ENCODE results near the gene KLRF2. TPM values are rescaled to one million over a fixed set of nuclear protein-coding genes. Genes with fewer than 3 reads are reported as not detected.

The KLRF2 gene
- total RNA-seq, 1 donor from 2014 or later = not detected

DNA sequence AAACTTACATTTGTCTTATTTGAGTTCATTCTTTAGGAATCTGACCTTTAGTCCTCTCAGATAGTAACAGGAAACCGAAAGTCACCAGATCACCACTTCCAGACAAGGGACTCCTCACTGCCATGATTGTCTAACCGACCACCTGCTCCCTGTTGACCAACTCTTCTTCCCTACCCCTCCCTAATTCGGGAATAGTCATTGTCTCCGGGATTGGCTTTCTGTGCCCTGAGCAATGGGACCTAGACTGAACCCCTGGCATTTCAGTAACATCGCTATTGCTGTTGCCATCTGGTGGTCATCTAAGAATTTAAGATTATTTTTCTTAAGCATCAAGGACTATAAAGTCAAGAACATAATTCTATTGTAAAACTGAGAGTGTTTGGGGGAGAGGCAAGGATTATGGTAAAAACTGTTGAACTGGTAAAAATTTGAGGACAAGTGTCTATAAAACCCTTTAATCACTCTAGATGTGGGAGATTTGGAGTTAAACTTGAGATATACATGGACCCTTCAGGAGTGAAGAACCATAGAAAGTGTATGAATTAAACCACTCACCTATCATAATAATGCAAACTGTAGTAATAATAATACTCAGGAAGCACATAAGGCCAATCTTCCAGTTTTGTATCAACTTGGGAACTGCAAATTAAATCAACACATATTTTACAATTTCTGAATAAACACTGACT is 44.6 kb downstream of the KLRF2 start:
- Histone ChIP-seq H2AFZ (replicated peaks) (no peak overlapping the region), H3K36me3 (no peaks in the 10 kb centered on the region), H3K9me3 (ENCODE audit: low read depth) (no peaks in the 10 kb centered on the region), H3K4me2 (no peak overlapping the region), H3K27me3 (no peaks in the 10 kb centered on the region), H4K20me1 (ENCODE audit: low read depth) (no peaks in the 10 kb centered on the region), H3K4me3 (no peak overlapping the region), H3K4me1 (no peaks in the 10 kb centered on the region), H3F3A (ENCODE audit: low read depth) (no peaks in the 10 kb centered on the region), H3K9ac (no peak overlapping the region), H3K79me2 (ENCODE audit: low read depth) (no peaks in the 10 kb centered on the region), H3K27ac (no peak overlapping the region)
- H3K9me3 Mint-ChIP-seq = no peaks in the 10 kb centered on the region
- H3K27me3 Mint-ChIP-seq (ENCODE audit: insufficient read depth, low read depth) = no peaks in the 10 kb centered on the region
- H3K4me3 Mint-ChIP-seq = no peak overlapping the region
- H3K27ac Mint-ChIP-seq = no peak overlapping the region
- H3K4me1 Mint-ChIP-seq = no peaks in the 10 kb centered on the region
- DNase-seq (ENCODE audit: low spot score) = peak; percentile 75
- H3K36me3 Mint-ChIP-seq = no peaks in the 10 kb centered on the region
- TF ChIP-seq EZH2 (IDR thresholded peaks at IDR 0.05) (no peak), EZH2phosphoT487 (IDR thresholded peaks at IDR 0.05) (no peak)
- TF ChIP-seq, protein P1, sequence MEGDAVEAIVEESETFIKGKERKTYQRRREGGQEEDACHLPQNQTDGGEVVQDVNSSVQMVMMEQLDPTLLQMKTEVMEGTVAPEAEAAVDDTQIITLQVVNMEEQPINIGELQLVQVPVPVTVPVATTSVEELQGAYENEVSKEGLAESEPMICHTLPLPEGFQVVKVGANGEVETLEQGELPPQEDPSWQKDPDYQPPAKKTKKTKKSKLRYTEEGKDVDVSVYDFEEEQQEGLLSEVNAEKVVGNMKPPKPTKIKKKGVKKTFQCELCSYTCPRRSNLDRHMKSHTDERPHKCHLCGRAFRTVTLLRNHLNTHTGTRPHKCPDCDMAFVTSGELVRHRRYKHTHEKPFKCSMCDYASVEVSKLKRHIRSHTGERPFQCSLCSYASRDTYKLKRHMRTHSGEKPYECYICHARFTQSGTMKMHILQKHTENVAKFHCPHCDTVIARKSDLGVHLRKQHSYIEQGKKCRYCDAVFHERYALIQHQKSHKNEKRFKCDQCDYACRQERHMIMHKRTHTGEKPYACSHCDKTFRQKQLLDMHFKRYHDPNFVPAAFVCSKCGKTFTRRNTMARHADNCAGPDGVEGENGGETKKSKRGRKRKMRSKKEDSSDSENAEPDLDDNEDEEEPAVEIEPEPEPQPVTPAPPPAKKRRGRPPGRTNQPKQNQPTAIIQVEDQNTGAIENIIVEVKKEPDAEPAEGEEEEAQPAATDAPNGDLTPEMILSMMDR (IDR thresholded peaks at IDR 0.05) = peak; percentile 68

DNA sequence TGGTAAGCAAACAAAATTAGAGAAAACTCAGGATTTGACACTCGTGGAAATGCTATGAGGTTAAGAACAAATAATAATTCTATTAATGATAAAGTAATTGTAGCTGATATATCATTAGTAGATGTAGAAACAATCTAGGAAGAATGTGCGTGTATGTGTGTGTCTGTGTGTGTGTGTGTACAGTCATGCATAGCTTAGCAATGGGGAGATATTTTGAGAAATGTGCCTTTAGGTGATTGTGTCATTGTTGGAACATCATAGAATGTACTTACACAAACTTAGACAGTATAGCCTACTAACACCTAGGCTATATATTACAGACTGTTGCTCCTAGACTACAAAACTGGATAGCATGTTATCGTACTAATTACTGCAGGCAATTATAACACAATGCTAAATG is 45.6 kb downstream of the KLRF2 start:
- H3K4me3 Mint-ChIP-seq = no peak overlapping the region
- TF ChIP-seq EZH2 (IDR thresholded peaks at IDR 0.05) (no peak), EZH2phosphoT487 (IDR thresholded peaks at IDR 0.05) (no peak)
- TF ChIP-seq, protein P1 (IDR thresholded peaks at IDR 0.05) = no peak
- no peaks in the 10 kb centered on the region for H3K9me3 Mint-ChIP-seq
- H3K4me1 Mint-ChIP-seq = no peaks in the 10 kb centered on the region
- Histone ChIP-seq H3K9me3 (ENCODE audit: low read depth) (no peaks in the 10 kb centered on the region), H4K20me1 (ENCODE audit: low read depth) (no peaks in the 10 kb centered on the region), H3K36me3 (no peaks in the 10 kb centered on the region), H3K9ac (no peak overlapping the region), H3K4me1 (no peaks in the 10 kb centered on the region), H2AFZ (replicated peaks) (no peak overlapping the region), H3K79me2 (ENCODE audit: low read depth) (no peaks in the 10 kb centered on the region), H3K4me3 (no peak overlapping the region), H3F3A (ENCODE audit: low read depth) (no peaks in the 10 kb centered on the region), H3K27me3 (no peaks in the 10 kb centered on the region), H3K27ac (no peak overlapping the region), H3K4me2 (no peak overlapping the region)
- no peak overlapping the region for H3K27ac Mint-ChIP-seq
- no peaks in the 10 kb centered on the region for H3K27me3 Mint-ChIP-seq (ENCODE audit: insufficient read depth, low read depth)
- H3K36me3 Mint-ChIP-seq = no peaks in the 10 kb centered on the region
- DNase-seq (ENCODE audit: low spot score) = no peak

- Histone ChIP-seq H3K27me3 (no peaks in the 10 kb centered on the region), H3F3A (ENCODE audit: low read depth) (no peaks in the 10 kb centered on the region), H3K36me3 (no peaks in the 10 kb centered on the region), H2AFZ (replicated peaks) (no peak overlapping the region), H3K27ac (no peak overlapping the region), H3K9ac (no peak overlapping the region), H3K79me2 (ENCODE audit: low read depth) (no peaks in the 10 kb centered on the region), H3K9me3 (ENCODE audit: low read depth) (no peaks in the 10 kb centered on the region), H3K4me1 (no peaks in the 10 kb centered on the region), H3K4me2 (no peak overlapping the region), H3K4me3 (no peak overlapping the region), H4K20me1 (ENCODE audit: low read depth) (no peaks in the 10 kb centered on the region)
- Mint-ChIP-seq H3K4me3 (no peak overlapping the region), H3K27me3 (ENCODE audit: insufficient read depth, low read depth) (no peaks in the 10 kb centered on the region), H3K9me3 (no peaks in the 10 kb centered on the region), H3K4me1 (no peaks in the 10 kb centered on the region), H3K27ac (no peak overlapping the region), H3K36me3 (no peaks in the 10 kb centered on the region)
- TF ChIP-seq EZH2 (IDR thresholded peaks at IDR 0.05) = no peak
- TF ChIP-seq, protein P1 (IDR thresholded peaks at IDR 0.05) = no peak
- TF ChIP-seq EZH2phosphoT487 (IDR thresholded peaks at IDR 0.05) = no peak
- no peak for DNase-seq (ENCODE audit: low spot score)
Measured at GRCh38 chr12:9928607-9929006, 47.3 kb downstream of the KLRF2 start.
